Motor neuron (in vitro differentiated cells): ENCODE data around the gene SNAPC3. TPM values are rescaled to one million over a fixed set of nuclear protein-coding genes. Genes with fewer than 3 reads are reported as not detected.
"Not testable (repeated sequence)": the region's sequence is repeated elsewhere in the genome, so short reads cannot be mapped to it uniquely, and the experiment has no call there.

Source experiments
- ATAC-seq, 8 experiments: fragments of 200-7000 bp; cut with Tn5 transposase; replicated peaks in 6 of 8; 2 replicates each; pipeline ENCODE4 v1.8.0; 2021; ENCODE audit warnings: mild to moderate bottlenecking in 8 of 8, moderate library complexity in 8 of 8
- H3K27ac ChIP-seq, 2 donors: fragments of 250-450 bp; sonication (Bioruptor Pico); 2 replicates each; pipeline ENCODE4 v1.9.0; 2021; ENCODE audit warnings: antibody characterized with exemption in 2 of 2, mild to moderate bottlenecking in 2 of 2, moderate library complexity in 1 of 2
- H3K4me1 ChIP-seq, 2 donors: fragments of 250-450 bp; sonication (Bioruptor Pico); replicated peaks in 1 of 2; 2 replicates each; pipeline ENCODE4 v1.6.1; 2021; ENCODE audit warnings: antibody characterized with exemption in 2 of 2, mild to moderate bottlenecking in 2 of 2, moderate library complexity in 1 of 2
- H3K4me3 ChIP-seq, 5 donors: fragments of 250-450 bp; sonication (Bioruptor Pico); 2 replicates each; pipeline ENCODE4 v1.9.0; 2021; ENCODE audit warnings: antibody characterized with exemption in 5 of 5, mild to moderate bottlenecking in 5 of 5, moderate library complexity in 4 of 5
- WGBS, 10 experiments: fragments of 450-650 bp; shearing (Covaris generic); methylation state at CpG; one replicate each; pipeline ENCODE4 v1.0.0; 2022; 5-methylcytosine and 5-hydroxymethylcytosine counted together
- in situ Hi-C, 9 experiments: fragments of 400-800 bp; cut with MboI; loops; one replicate each; pipeline ENCODE4 v1.15.0; 2021; ENCODE audit warnings: low sequenced_read_pairs in 9 of 9, low pct_unique_long_range_greater_than_20kb in 2 of 9; ENCODE audit not compliant: unreplicated experiment in 9 of 9
- total RNA-seq, 8 experiments: library from RNA; unstranded; fragments of 300-600 nt; gene quantifications; 2 replicates each; pipeline versions ENCODE4 v1.2.3 to v1.2.4, GENCODE V29; 2022

The SNAPC3 gene
- total RNA-seq, 8 experiments from 2014 or later: 33.2 to 45.5 (median 40.2) TPM

DNA sequence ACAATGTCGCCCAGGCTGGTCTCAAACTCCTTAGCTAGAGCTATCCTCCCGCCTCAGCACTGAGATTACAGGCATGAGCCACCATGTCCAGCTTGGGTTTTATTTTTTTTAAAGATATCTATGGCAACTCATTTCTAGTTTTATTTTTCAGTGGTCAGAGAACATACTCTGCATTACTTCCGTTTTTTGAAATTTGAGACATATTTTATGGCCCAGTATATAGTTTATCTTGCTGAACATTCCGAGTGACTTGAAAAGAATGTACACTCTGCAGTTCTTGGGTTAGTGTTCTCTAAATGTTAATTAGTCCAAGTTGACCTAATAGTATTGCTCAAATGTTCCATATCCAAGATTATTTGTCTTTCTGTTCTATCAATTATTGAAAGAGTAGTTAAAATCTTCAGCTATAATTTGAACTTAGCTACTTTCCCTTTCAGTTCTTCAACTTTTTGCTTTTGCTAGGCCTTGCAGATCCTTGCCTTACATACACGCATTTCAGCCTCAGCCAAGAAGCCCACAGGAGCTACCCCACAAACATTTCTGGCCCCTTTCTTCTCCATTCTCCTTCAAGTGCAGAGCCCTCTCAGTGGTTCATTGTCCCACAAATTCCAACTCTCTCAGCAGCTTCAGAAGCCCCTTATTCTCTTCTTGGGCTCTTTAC, 22.3 kb upstream of the SNAPC3 start:
- Histone ChIP-seq H3K4me1 (no peaks in the 10 kb centered on the region), H3K4me3 (no peak overlapping the region), H3K27ac (no peak overlapping the region)
- in situ Hi-C loops: loop anchor here in 1 of 9 experiments (25.0 kb wide), 1 partner anchor 113 kb away; no protein-coding TSS in a partner anchor
- WGBS, 10 experiments: 45 to 93% (median 72%) methylated on average over 1 to 5 of the region's 5 CpGs
- ATAC-seq: no peak

GRCh38 chr9:15401266-15401665, 21.4 kb upstream of the SNAPC3 start:
- WGBS, 10 experiments: 10 to 100% (median 79%) methylated on average over 1 to 7 of the region's 8 CpGs; no CpG with 5 or more reads in 1 of the 10 experiments
- no peak overlapping the region for H3K4me3 ChIP-seq
- no peak overlapping the region for H3K27ac ChIP-seq
- ATAC-seq: no peak
- in situ Hi-C loops: loop anchor here in 1 of 9 experiments (25.0 kb wide), 1 partner anchor 114 kb away; no protein-coding TSS in a partner anchor
- H3K4me1 ChIP-seq: no peaks in the 10 kb centered on the region

- 40 to 100% (median 73%) methylated on average over 1 to 4 of the region's 4 CpGs; no CpG with 5 or more reads in 1 of the 10 experiments for WGBS, 10 experiments
- H3K4me1 ChIP-seq: no peaks in the 10 kb centered on the region
- no peak overlapping the region for H3K4me3 ChIP-seq
- ATAC-seq: peak in 2 of 8 experiments; percentile 29 to 44
- in situ Hi-C loops: loop anchor here in 1 of 9 experiments (25.0 kb wide), 1 partner anchor 116 kb away; no protein-coding TSS in a partner anchor
- H3K27ac ChIP-seq: no peak overlapping the region
Measured at GRCh38 chr9:15403155-15403554, 19.5 kb upstream of the SNAPC3 start.

GRCh38 chr9:15404171-15404570, 18.5 kb upstream of the SNAPC3 start:
- in situ Hi-C loops: loop anchor here in 1 of 9 experiments (25.0 kb wide), 1 partner anchor 117 kb away; no protein-coding TSS in a partner anchor
- H3K4me3 ChIP-seq: no peak overlapping the region
- 43 to 89% (median 60%) methylated on average over 1 of the region's 1 CpG; no CpG with 5 or more reads in 7 of the 10 experiments for WGBS, 10 experiments
- H3K4me1 ChIP-seq: no peaks in the 10 kb centered on the region
- H3K27ac ChIP-seq: no peak overlapping the region
- ATAC-seq: no peak

DNA sequence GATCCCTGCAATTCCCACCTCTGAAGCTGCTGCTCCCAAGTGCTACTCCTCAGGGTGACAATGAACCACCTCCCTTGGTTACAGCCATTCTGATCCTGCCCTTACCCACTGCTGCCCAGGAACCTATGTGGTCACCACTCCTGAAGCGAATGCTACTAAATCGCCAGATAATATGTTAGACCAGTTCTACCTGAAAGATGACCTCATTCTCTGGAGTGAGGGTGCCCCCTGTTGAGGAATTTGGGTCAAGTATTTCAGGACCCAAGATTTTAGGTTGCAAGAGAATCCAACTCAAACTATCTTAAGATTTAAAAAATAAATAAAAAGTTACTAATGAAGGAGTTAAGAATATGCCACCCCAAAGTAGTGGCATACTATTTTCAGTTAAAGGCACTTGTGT, 5.8 kb upstream of the SNAPC3 start:
- ATAC-seq: peak in 3 of 8 experiments; percentile 46 to 75 (median 48)
- in situ Hi-C loops: loop anchor here in 2 of 9 experiments (10.0 to 25.0 kb wide), 2 partner anchors 130 to 212 kb away; no protein-coding TSS in a partner anchor
- Histone ChIP-seq H3K4me1 (peaks cover 2 to 3% of the 10 kb centered on the region in 2 donors), H3K4me3 (no peak overlapping the region), H3K27ac (no peak overlapping the region)
- 83 to 100% (median 100%) methylated on average over 1 to 2 of the region's 2 CpGs; no CpG with 5 or more reads in 7 of the 10 experiments for WGBS, 10 experiments

- Histone ChIP-seq H3K27ac (no peak overlapping the region), H3K4me3 (no peak overlapping the region), H3K4me1 (peaks cover 5% of the 10 kb centered on the region in 2 donors)
- in situ Hi-C loops: loop anchor here in 2 of 9 experiments (10.0 to 25.0 kb wide), 2 partner anchors 130 to 213 kb away; no protein-coding TSS in a partner anchor
- 56 to 100% (median 67%) methylated on average over 1 to 5 of the region's 6 CpGs; no CpG with 5 or more reads in 3 of the 10 experiments for WGBS, 10 experiments
- ATAC-seq: no peak
Measured at GRCh38 chr9:15417626-15418025, 5.0 kb upstream of the SNAPC3 start.

DNA sequence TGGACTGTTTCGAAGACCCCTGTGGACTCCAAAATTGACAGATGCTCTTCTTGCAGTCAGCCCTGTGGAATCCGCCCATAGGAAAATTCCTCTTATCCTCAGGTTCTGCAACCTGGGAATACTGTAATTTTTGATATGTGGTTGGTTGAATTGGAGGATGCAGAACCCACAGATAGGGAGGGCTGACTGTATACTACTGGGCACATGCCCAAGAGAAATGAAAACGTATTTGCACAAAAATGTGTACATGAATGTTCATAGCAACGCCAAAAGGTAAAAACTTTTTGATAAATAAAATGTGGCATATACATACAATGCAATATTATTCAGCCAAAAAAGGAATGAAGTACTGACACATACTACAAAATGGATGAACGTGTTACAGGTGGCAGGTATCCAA, 1.9 kb upstream of the SNAPC3 start:
- H3K27ac ChIP-seq: no peak overlapping the region
- H3K4me1 ChIP-seq: peaks cover 5 to 13% of the 10 kb centered on the region in 2 donors
- WGBS, 10 experiments: 47 to 100% (median 82%) methylated on average over 1 to 5 of the region's 5 CpGs; no CpG with 5 or more reads in 1 of the 10 experiments
- ATAC-seq: no peak
- no peak overlapping the region for H3K4me3 ChIP-seq
- in situ Hi-C loops: loop anchor here in 1 of 9 experiments (25.0 kb wide), 1 partner anchor 133 kb away; no protein-coding TSS in a partner anchor

DNA sequence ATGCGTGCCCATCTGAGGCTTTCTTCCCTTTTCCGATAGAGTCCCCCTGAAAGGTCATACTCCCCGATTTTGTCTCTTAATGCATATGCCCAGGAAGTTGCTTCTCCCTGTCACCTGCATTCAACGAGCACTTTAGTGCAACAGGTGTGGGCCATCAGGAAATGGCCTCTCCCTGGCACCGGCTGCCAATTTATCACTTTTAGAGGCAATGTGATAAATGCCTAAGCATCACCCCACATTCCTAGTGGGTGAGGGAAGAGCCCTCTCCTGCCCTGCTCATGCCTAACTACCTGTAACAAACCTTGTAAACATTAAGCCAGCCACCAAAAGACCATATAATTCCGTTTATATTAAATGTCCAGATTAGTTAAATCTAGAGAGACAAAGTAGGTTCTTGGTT, 1.1 kb upstream of the SNAPC3 start:
- no peak for ATAC-seq
- H3K4me3 ChIP-seq: peak overlapping the region in 1 of 5 donors; percentile 89
- 40 to 93% (median 77%) methylated on average over 1 to 6 of the region's 6 CpGs; no CpG with 5 or more reads in 3 of the 10 experiments for WGBS, 10 experiments
- H3K4me1 ChIP-seq: peaks cover 5 to 13% of the 10 kb centered on the region in 2 donors
- H3K27ac ChIP-seq: no peak overlapping the region
- in situ Hi-C loops: loop anchor here in 1 of 9 experiments (25.0 kb wide), 1 partner anchor 134 kb away; no protein-coding TSS in a partner anchor

DNA sequence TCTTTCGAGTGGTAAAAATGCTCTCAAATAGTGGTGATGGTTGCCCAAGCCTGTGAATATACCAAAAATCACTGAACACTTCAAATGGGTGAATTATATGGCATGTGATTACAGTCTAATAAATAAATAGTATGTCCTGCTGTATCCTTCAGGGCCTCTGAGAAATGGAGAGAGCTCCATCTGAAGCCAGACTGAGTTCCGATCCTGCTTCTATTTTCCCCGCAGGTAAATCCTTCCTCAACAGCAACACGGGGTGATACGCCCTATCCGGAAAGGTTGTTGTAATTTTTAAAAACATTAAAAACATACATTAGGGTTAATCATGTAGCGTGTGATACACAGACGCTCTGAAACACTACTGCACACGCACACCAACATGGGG, 695 bp upstream of the SNAPC3 start:
- 15 to 92% (median 60%) methylated on average over 1 to 9 of the region's 9 CpGs for WGBS, 10 experiments
- Histone ChIP-seq H3K27ac (peak overlapping the region; percentile 92 to 95), H3K4me3 (peak overlapping the region; percentile 75 to 91 (median 89)), H3K4me1 (peaks cover 5 to 13% of the 10 kb centered on the region in 2 donors)
- no peak for ATAC-seq
- in situ Hi-C loops: loop anchor here in 1 of 9 experiments (25.0 kb wide), 1 partner anchor 135 kb away; no protein-coding TSS in a partner anchor

GRCh38 chr9:15423231-15423985, 732 bp downstream of the SNAPC3 start:
- in situ Hi-C loops: loop anchor here in 1 of 9 experiments (25.0 kb wide), 1 partner anchor 136 kb away; no protein-coding TSS in a partner anchor
- H3K4me3 ChIP-seq: peak overlapping the region; percentile 75 to 91 (median 89)
- peak in 2 of 8 experiments; percentile 1 to 42 for ATAC-seq
- H3K27ac ChIP-seq: peak overlapping the region; percentile 87 to 92
- H3K4me1 ChIP-seq: peaks cover 5 to 13% of the 10 kb centered on the region in 2 donors
- WGBS, 10 experiments: 0 to 9% (median 3%) methylated on average over 7 to 17 of the region's 18 CpGs; no CpG with 5 or more reads in 1 of the 10 experiments

- in situ Hi-C loops: no loop called here
- Histone ChIP-seq H3K27ac (no peak overlapping the region), H3K4me3 (no peak overlapping the region), H3K4me1 (peaks cover 5 to 13% of the 10 kb centered on the region in 2 donors)
- 87 to 100% (median 97%) methylated on average over 1 to 7 of the region's 8 CpGs; no CpG with 5 or more reads in 1 of the 10 experiments for WGBS, 10 experiments
- no peak for ATAC-seq
Measured at GRCh38 chr9:15426019-15426418, 3.3 kb downstream of the SNAPC3 start.

DNA sequence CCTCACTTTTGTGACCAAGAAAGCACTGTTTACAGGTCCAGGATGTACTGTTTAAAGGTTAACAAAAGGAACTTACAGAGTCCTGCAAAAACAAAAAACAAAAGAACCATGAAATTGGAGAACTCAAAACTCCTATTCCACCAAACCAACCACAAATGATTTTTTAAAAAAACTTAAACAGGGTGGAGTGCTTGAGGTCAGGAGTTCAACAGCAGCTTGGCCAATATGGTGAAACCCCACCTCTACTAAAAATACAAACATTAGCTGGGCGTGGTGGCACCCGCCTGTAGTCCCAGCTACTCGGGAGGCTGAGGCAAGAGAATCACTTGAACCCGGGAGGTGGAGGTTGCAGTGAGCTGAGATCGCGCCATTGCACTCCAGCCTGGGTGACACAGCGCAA, 5.0 kb downstream of the SNAPC3 start:
- H3K4me3 ChIP-seq, in situ Hi-C loops, H3K4me1 ChIP-seq, ATAC-seq, H3K27ac ChIP-seq: not testable (repeated sequence)
- 87 to 100% (median 100%) methylated on average over 1 to 7 of the region's 7 CpGs; no CpG with 5 or more reads in 5 of the 10 experiments for WGBS, 10 experiments
